ENCODE measurements around the gene CEP164. TPM values are rescaled to one million over a fixed set of nuclear protein-coding genes. Genes with fewer than 3 reads are reported as not detected.
"Not testable (repeated sequence)": the region's sequence is repeated elsewhere in the genome, so short reads cannot be mapped to it uniquely, and the experiment has no call there.

CEP164 gene
- total RNA-seq, 1 experiment from 2014 or later: 43.7 TPM

GRCh38 chr11:117453886-117454563, 126.4 kb downstream of the CEP164 start:
- intact Hi-C loops (cut with micrococcal nuclease): no loop called here
- POLR2A ChIA-PET (ENCODE audit: unreplicated experiment): no interaction called here
- Histone ChIP-seq H3K4me1 (ENCODE audit: insufficient read depth, low read length) (no peaks in the 10 kb centered on the region), H3K9ac (ENCODE audit: low read length) (no peak overlapping the region), H3K9me3 (ENCODE audit: low read length) (peaks cover 4% of the 10 kb centered on the region), H3K27me3 (ENCODE audit: low read length) (peaks cover 77% of the 10 kb centered on the region), H3K79me2 (ENCODE audit: low read length) (no peaks in the 10 kb centered on the region), H3K4me2 (ENCODE audit: low read length) (no peak overlapping the region), H3K9me2 (replicated peaks; ENCODE audit: low read length) (no peaks in the 10 kb centered on the region), H4K20me1 (ENCODE audit: low read length) (no peaks in the 10 kb centered on the region), H3F3A (ENCODE audit: low read length, unreplicated experiment) (no peaks in the 10 kb centered on the region), H2AFZ (ENCODE audit: low read length) (no peak overlapping the region), H3K4me3 (ENCODE audit: low read length) (no peak overlapping the region), H3K27ac (ENCODE audit: low read length) (no peak overlapping the region), H3K36me3 (ENCODE audit: low read depth, low read length) (no peaks in the 10 kb centered on the region)
- BruUV-seq (replicated peaks): no TSS peak
- ATAC-seq (no peak), DNase-seq (no peak)
- CTCF ChIA-PET: no interaction called here
- TF ChIP-seq, protein P1, sequence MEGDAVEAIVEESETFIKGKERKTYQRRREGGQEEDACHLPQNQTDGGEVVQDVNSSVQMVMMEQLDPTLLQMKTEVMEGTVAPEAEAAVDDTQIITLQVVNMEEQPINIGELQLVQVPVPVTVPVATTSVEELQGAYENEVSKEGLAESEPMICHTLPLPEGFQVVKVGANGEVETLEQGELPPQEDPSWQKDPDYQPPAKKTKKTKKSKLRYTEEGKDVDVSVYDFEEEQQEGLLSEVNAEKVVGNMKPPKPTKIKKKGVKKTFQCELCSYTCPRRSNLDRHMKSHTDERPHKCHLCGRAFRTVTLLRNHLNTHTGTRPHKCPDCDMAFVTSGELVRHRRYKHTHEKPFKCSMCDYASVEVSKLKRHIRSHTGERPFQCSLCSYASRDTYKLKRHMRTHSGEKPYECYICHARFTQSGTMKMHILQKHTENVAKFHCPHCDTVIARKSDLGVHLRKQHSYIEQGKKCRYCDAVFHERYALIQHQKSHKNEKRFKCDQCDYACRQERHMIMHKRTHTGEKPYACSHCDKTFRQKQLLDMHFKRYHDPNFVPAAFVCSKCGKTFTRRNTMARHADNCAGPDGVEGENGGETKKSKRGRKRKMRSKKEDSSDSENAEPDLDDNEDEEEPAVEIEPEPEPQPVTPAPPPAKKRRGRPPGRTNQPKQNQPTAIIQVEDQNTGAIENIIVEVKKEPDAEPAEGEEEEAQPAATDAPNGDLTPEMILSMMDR (conservative IDR thresholded peaks at IDR 0.05; ENCODE audit: low read depth, low read length): no peak
- TF ChIP-seq EZH2phosphoT487 (IDR thresholded peaks at IDR 0.05; ENCODE audit: borderline replicate concordance, low read length) (no peak), EZH2 (IDR thresholded peaks at IDR 0.05; ENCODE audit: low read length, unreplicated experiment) (no peak)

DNA sequence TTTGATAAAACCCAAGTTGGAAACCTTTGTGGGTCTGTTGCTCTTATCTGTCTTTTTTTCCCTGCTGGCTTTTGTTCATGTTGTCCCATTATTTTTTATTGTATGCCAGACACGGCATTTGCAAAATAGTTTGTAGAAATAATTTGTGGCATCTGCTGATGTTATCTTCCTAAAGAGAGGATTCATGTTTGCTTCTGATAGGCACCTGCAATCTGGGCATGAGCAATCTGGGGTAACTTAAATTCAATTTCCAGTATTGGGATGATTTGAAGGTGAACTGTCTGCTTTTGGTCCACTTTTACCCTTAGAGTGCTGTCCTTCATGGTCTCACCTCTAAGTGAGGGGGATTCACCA, 126.9 kb downstream of the CEP164 start:
- Histone ChIP-seq H3K9me3 (ENCODE audit: low read length) (peaks cover 4% of the 10 kb centered on the region), H3K9ac (ENCODE audit: low read length) (no peak overlapping the region), H3K4me1 (ENCODE audit: insufficient read depth, low read length) (no peaks in the 10 kb centered on the region), H3K36me3 (ENCODE audit: low read depth, low read length) (no peaks in the 10 kb centered on the region), H3K4me3 (ENCODE audit: low read length) (no peak overlapping the region), H3K79me2 (ENCODE audit: low read length) (no peaks in the 10 kb centered on the region), H2AFZ (ENCODE audit: low read length) (no peak overlapping the region), H3K9me2 (replicated peaks; ENCODE audit: low read length) (no peaks in the 10 kb centered on the region), H3K27ac (ENCODE audit: low read length) (no peak overlapping the region), H3F3A (ENCODE audit: low read length, unreplicated experiment) (no peaks in the 10 kb centered on the region), H4K20me1 (ENCODE audit: low read length) (no peaks in the 10 kb centered on the region), H3K4me2 (ENCODE audit: low read length) (no peak overlapping the region), H3K27me3 (ENCODE audit: low read length) (peaks cover 82% of the 10 kb centered on the region)
- ChIA-PET CTCF (no interaction called here), POLR2A (ENCODE audit: unreplicated experiment) (no interaction called here)
- intact Hi-C loops (cut with micrococcal nuclease): no loop called here
- DNase-seq (no peak), ATAC-seq (no peak)
- no TSS peak for BruUV-seq (replicated peaks)
- TF ChIP-seq EZH2phosphoT487 (IDR thresholded peaks at IDR 0.05; ENCODE audit: borderline replicate concordance, low read length): no peak
- no peak for TF ChIP-seq EZH2 (IDR thresholded peaks at IDR 0.05; ENCODE audit: low read length, unreplicated experiment)
- TF ChIP-seq, protein P1 (conservative IDR thresholded peaks at IDR 0.05; ENCODE audit: low read depth, low read length): no peak

DNA sequence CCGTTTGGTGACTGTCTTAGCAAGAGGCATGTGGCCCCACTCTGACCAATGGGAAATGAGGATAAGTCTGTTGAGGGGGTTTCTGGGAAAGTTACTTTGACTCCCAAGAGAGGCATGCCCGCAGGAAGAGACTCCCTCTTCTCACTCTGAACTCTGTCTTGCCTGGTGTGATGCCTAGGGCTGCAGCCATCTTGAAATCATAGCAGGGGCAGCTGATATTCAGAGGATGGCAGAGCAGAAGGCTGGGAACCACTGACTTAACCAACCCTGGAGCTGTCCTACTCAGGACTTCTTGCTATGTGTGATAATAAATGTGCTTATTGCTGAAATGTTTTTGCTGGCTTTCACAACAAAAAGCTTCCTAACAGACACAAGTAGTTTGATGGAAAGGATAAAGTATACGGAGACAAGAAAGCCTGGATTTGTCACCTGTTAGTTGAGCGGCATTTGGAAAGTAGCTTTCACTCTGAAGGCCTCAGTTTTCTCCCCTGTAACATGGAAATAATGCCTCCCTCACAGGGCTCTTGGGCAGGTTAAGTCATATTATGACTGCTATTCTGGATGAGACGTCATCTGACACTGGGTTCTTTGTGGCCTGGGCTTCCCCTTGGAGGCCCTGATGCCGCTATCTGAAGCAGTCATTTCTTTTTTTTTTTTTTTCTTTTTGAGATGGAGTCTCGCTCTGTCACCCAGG, 128.5 kb downstream of the CEP164 start:
- ATAC-seq: no peak
- Histone ChIP-seq H3K27ac (ENCODE audit: low read length) (no peak overlapping the region), H3K4me1 (ENCODE audit: insufficient read depth, low read length) (no peaks in the 10 kb centered on the region), H3K36me3 (ENCODE audit: low read depth, low read length) (no peaks in the 10 kb centered on the region), H3K27me3 (ENCODE audit: low read length) (peaks cover 93% of the 10 kb centered on the region), H3K4me3 (ENCODE audit: low read length) (no peak overlapping the region), H4K20me1 (ENCODE audit: low read length) (no peaks in the 10 kb centered on the region), H3K9me2 (replicated peaks; ENCODE audit: low read length) (no peaks in the 10 kb centered on the region), H2AFZ (ENCODE audit: low read length) (no peak overlapping the region), H3F3A (ENCODE audit: low read length, unreplicated experiment) (no peaks in the 10 kb centered on the region), H3K79me2 (ENCODE audit: low read length) (no peaks in the 10 kb centered on the region), H3K9ac (ENCODE audit: low read length) (no peak overlapping the region), H3K9me3 (ENCODE audit: low read length) (peaks cover 4% of the 10 kb centered on the region), H3K4me2 (ENCODE audit: low read length) (no peak overlapping the region)
- CTCF ChIA-PET: no interaction called here
- intact Hi-C loops (cut with micrococcal nuclease): no loop called here
- DNase-seq: no peak
- no peak for TF ChIP-seq EZH2phosphoT487 (IDR thresholded peaks at IDR 0.05; ENCODE audit: borderline replicate concordance, low read length)
- no peak for TF ChIP-seq EZH2 (IDR thresholded peaks at IDR 0.05; ENCODE audit: low read length, unreplicated experiment)
- TF ChIP-seq, protein P1 (conservative IDR thresholded peaks at IDR 0.05; ENCODE audit: low read depth, low read length): no peak
- no TSS peak for BruUV-seq (replicated peaks)
- POLR2A ChIA-PET (ENCODE audit: unreplicated experiment): no interaction called here

GRCh38 chr11:117456721-117457029, 129.0 kb downstream of the CEP164 start:
- H3K9ac ChIP-seq (ENCODE audit: low read length); H3K27ac ChIP-seq (ENCODE audit: low read length); H3F3A ChIP-seq (ENCODE audit: low read length, unreplicated experiment); H3K9me2 ChIP-seq (replicated peaks; ENCODE audit: low read length); H3K79me2 ChIP-seq (ENCODE audit: low read length); H3K36me3 ChIP-seq (ENCODE audit: low read depth, low read length); H3K9me3 ChIP-seq (ENCODE audit: low read length); ATAC-seq; DNase-seq; BruUV-seq (replicated peaks); H2AFZ ChIP-seq (ENCODE audit: low read length); intact Hi-C loops (cut with micrococcal nuclease); H3K4me3 ChIP-seq (ENCODE audit: low read length); H3K4me1 ChIP-seq (ENCODE audit: insufficient read depth, low read length); H4K20me1 ChIP-seq (ENCODE audit: low read length); POLR2A ChIA-PET (ENCODE audit: unreplicated experiment); CTCF ChIA-PET; H3K4me2 ChIP-seq (ENCODE audit: low read length): not testable (repeated sequence)
- H3K27me3 ChIP-seq (ENCODE audit: low read length): peaks cover 97% of the 10 kb centered on the region

All from PC-3 (cell line).